ENCODE data around the gene AICDA.

GRCh38 chr12:8553088-8553627, 59.5 kb downstream of the AICDA start:
- TF ChIP-seq POLR2AphosphoS5 (IDR thresholded peaks at IDR 0.05) (no peak), CTCF (IDR thresholded peaks at IDR 0.05) (no peak), POLR2A (IDR thresholded peaks at IDR 0.05) (no peak)
